Superior temporal gyrus (tissue), 1 donor: ENCODE results near the gene WAPL.

Experiments
- DNase-seq: peaks from one replicate; pipeline ENCODE4 v3.0.0-alpha.2; 2016; ENCODE audit errors: extremely low spot score

Gene WAPL

DNA sequence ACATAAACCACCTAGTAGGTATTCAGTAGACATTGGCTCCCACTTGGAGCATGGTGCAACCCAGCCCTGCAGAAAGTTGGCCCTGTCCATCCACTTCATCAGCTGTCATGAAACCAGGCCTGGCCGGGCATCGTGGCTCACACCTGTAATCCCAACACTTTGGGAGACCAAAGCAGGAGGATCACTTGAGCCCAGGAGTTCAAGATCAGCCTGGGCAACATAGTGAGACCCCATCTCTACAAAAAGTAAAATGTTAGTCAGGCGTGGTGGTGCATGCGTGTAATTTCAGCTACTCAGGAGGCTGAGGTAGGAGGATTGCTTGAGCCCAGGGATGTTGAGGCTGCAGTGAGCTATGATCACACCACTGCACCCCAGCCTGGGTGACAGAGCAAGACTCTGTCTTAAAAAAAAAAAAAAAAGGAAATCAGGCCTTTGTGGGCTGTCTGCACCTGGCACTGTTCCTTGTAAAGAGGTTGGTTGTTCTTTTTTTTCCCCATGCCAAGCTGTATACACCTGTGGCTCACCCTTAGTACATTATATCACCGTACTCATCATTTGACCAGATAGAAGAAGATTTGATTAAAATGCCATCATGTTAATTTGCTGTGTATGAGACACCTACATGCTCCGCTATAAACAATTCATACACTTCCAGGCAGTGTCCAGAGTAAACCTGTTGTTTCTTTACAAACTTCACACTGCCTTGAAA is 109.6 kb downstream of the WAPL start:
- DNase-seq = no peak

DNA sequence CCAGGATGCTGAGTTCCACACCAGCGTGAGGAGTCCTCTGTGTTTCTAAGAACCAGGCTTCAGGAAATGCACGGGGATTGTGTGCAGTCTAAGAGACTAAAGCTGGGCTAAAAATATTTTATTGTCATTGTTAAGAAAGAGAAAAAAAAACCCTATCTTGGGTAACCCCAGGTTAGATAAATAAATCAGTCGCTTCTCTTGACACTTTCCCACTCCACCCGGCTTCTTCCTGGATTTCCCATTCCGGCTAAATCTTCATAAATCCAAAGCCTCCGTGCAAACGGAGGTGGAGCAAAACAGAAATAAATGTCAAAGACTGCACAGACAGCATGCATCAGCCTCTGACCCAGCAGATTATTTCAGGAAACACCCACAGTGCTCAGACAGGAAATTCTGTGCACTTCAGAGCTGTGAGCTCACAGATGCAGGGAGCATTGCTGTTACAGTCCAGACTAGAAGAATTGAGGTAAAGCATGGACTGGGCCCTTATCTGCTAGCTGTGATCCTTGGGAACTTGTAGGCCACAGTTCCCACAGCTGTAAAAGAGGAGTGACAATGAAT is 110.2 kb downstream of the WAPL start:
- DNase-seq = peak; percentile 61

DNA sequence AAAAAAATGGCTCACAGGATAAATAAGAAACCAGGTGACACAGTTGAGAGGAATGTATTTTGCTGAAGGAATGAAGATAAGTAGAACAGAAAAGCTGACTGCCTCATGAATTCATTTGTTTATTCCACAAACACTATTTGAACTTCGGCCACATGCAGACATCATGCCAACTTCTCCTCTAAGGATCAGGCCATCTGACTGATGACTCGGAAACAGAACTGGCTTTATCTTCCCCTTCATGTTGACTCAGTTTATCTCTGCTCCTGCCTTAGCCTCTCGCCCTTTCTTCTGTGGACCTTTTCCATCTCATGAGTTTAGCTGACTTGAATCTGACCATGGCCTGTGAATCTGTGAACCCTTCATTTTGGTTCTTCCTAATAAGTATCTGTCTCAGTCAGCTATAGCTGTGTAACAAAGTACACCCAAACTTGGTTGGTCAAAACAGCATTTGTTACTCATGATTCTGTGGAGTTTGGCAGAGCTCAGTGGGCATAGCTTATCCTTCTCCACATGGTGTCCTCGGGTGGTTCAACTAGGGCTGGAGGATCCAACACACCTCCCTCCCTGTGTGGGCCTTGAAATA is 111.0 kb downstream of the WAPL start:
- no peak for DNase-seq

DNA sequence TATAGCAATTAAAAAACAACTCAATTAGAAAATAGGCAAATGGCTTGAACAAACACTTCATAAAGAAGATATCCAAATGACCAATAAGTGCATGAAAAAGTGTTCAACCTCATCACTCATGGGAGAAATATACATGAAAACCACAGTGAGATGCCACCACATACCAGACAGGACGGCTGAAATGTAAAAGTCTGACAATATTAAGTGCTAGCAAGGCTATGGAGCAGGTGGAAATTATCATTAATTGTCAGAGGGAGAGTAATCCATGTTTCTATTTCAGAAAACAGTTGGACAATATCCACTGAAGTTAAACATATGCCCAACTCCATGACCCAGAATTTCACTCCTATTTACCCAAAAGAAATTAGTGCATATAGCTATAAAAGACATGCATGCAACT is 112.4 kb downstream of the WAPL start:
- DNase-seq = no peak

DNA sequence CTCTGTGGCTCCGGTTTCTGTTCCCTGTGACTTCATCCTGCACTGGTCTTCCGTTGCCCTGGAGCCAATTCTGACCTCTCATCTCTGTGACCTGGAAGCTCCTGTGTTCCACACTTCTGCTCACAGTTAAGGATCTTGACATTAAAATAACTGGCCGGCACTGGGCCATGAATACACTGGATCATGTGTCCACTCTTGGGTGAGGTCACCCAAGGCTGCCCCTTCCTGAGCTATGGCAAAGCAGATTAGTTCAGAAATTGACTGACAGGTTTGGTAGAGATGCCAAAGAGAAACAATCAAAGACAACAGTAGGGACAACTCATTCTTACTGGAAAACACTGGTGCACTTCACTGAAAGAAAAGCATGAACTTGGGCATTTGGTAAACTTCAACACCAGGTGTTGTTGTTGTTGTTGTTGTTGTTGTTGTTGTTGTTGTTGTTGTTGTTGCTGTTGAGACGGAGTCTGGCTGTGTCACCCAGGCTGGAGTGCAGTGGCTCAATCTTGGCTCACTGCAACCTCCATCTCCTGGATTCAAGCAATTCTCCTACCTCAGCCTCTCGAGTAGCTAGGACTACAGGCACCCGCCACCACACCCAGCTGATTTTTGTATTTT is 118.3 kb downstream of the WAPL start:
- no peak for DNase-seq

DNA sequence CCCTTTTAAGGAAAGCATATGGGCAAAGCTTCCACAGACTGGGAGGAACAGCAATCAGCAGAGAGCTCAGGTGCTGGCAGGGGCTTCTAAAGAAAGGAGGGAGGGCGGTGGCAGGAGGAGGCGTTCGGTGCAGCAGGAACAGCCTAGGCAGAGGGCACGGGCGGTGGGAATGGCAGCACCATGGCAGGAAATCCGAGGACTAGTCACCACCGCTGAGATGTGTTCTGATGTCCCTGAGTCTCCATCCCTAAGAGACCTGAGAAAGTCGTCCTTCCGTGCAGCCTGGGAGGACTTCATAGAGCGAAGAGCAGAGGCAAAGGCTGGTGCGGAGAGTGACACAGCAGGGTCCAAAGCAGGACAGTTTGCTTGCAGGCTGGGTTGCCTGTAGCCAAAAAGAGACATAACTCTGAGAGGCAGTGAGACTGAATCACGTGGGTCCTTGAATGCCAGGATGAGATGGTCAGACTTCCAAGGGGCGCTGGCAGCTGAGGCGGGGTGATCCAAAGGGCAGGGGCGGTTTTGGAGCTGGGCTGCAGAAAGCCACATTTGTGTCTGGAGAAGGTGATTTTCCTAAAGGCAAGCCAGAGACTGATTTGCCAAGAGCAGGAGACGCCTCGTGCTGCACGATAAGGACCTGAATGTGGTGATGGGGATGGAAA is 119.2 kb downstream of the WAPL start:
- DNase-seq = no peak

DNA sequence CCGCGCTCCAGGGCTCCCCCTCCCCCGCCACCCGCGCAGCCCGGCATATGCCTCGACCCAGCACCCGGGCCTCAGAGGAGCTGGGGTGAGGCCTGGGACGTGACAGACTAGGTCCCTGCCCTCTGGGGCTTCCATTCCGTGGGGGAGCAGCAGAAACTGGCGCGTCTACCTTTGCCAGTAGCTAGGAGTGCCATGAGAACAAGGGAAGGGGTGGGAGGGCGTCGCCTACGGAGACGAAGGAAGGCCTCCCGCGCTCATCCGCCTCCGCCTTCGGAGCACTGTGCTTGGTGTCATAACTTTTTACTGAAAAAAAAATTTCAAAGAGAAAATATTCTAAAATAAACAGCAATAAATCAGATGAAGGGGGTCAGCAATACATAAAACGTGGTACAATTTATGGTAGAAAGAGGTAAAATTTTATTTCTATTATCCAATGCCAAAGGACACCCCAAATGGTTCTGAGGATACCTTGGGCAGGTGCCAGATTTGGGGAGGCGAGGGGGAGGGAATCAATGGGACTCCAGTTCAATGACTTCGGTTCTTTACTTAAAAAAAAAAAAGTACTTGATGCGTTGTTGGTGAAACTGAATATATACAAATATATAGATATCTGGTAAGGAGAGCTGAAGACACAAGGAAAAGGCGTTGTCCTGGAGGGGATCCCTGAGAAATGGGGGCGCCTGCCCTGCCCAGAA is 119.9 kb downstream of the WAPL start:
- no peak for DNase-seq

DNA sequence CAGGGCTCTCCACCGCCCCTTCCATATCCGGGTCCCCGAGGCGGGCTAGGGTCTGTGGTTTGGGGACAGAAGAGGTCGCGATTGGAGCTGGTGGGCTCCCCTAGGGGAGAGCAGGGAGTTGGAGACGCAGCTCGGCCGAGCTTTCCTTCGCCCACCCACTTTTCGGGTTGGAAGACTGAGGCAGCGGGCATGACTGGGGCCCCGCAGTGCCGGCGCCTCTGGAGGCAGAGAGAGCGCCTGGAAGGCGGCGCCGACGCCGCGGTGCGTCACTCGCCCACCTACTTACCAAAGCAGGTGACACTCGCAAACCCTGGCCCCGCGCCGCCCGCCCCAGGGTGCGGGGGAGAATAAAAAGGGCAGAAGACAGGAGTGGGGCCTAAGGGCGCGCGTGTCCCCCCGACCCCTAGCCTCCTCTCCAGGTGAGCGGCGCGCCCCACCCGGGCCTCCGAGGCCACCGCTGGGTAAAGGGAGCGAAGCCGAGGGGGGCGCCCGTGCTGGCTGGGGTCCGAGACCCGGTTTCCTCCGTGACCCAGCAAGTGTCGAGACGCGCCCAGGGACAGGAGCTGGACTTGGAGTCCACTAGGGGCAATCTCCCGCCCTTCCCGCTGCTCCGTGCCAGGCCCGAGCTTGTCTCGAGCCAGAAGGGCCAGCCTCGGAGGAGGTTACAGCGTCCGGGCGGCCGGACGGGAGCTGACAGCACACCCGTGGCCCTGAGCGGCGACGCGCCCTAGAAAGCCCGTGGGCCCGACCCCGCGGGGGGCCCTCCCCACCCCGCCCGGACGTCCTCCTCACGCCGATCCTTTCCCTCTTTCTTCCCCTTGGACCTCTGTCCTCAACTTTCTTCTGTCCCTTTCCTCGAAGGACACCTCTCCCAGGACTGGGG is 120.6 kb downstream of the WAPL start:
- no peak for DNase-seq

DNA sequence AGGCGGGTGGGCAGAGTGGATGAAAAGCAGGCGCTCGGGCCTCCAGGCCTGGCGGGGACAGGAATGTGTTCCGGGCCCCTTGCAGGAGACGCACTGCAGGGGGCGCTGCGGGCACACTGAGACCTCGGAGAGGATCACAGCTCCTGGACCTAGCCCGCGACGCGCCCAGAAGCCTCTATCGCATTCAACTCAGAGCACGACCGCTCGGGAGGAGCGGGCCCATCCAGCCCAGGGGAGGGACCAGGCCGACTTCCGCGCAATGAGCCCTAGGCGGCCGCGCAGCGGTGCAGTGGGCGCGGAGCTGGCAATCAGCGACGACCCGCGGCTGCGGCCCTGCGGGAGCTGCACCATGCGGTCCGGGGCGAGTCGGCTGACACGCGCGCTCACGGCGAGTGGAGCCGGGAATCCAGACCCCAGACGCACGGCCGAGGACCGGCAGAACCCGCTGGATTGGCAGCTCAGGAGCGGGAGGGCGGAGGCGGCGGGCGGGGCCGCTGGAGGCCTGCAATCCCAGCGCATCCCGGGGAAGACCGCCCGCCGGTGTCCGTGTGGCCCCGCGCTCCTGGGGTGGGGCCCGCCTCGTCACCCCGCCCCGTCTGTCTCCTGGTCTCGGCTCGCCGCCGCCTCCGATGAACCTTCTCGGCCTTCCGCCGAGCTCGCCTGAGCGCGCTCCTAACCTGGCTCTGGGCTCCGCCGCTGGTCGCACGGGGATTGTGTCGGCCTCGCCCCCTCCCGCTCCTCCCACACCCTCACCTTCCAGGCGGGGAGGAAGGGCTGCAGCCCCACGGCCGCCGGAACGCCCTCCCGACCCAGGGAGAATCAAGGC is 121.5 kb downstream of the WAPL start:
- DNase-seq = peak; percentile 97

DNA sequence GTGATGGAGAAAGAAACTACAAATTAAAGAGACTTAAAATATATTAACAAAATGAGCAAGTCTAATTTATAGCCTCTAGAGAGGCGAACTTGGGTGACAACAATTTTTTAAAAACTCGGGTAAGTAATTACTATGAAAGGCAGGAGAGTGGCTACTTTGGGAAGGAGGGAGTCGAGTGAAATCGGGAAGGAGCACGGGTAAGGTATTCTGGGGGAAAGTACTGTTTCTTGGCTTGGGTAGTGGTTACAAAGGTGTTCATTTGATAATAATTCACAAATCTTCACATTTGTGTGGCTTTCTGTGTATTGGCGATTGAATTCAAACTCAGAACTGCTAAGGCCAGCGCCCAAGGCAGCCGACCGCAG is 122.1 kb downstream of the WAPL start:
- DNase-seq = no peak

DNA sequence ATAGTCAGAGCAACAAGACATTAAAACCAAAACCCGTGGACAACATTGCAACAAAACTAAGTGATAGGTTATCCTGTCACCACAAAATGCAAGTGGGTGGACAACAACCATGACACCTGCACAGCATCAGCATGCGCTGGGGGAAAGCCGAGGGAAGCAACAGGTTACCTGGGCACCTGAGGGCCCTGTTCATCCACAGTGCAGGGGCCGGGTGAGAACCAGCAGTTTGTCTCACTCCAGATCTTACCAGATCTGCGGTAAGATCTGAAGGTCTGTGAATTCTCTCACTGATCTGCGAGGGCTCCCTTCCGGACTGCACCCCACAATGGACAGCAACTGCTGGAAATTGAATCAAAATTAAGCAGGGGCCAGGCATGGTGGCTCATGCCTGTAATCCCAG is 124.5 kb downstream of the WAPL start:
- no peak for DNase-seq

DNA sequence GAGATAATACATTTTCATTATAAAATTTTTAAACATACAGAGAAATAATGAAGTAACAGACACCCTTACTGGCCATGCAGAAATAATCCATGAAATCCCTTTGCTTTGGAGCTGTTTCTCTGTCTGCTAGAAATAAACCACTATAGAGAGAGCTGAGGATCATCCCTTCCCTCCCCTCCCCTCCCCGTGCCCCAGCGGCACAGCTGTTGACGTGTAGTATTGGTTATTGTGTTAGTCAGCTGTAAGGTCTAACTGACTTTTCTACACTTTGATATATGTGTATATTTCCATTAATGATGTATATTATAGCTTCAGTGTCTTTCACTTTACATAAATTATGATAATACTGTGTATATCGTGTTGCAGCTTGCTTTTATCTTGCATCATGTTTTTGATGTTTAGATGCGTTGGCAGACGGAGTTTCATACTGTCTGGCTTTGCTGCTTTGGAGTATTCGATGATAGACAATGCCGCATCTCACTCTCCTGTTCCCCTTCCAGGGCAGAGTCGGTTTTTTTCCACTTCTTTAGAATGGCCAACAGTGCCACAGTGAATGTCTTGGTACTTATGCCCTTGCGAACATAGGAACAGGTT is 127.6 kb downstream of the WAPL start:
- no peak for DNase-seq

DNA sequence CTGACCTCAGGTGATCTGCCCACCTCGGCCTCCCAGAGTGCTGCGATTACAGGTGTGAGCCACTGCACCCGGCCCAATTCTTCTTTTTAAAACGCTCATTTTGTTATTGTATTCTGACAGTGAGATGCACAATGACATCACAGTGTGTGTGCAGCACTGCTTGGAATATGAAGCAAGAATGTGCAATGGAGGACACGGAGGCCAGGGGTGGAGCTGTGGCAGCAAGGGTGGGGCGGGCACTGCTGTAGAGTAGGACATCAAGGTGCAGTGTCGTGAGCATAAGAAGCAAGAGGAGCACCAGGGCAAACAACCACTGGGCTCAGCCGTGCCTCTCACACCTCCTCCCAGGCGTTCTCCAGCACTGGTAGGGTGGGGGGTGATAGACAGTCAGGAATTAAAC is 128.2 kb downstream of the WAPL start:
- DNase-seq = no peak

DNA sequence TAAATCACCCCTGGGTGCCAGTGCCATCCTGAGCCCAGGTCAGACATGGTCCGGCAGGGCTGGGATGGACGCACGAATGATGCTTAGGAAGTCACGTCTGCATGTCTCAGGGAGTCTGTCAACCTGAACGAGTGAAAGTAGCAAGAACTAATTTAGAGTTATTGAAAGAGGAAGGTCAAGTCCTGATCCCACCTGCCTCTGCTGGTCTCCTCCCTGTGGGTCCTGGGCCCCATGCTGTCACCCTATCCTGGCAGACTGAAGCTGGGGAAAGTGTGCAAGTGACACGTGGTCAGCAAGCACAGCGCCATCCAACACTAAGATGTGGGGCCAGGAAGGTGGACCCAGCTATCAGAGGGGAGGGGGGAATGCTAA is 128.9 kb downstream of the WAPL start:
- DNase-seq = no peak

DNA sequence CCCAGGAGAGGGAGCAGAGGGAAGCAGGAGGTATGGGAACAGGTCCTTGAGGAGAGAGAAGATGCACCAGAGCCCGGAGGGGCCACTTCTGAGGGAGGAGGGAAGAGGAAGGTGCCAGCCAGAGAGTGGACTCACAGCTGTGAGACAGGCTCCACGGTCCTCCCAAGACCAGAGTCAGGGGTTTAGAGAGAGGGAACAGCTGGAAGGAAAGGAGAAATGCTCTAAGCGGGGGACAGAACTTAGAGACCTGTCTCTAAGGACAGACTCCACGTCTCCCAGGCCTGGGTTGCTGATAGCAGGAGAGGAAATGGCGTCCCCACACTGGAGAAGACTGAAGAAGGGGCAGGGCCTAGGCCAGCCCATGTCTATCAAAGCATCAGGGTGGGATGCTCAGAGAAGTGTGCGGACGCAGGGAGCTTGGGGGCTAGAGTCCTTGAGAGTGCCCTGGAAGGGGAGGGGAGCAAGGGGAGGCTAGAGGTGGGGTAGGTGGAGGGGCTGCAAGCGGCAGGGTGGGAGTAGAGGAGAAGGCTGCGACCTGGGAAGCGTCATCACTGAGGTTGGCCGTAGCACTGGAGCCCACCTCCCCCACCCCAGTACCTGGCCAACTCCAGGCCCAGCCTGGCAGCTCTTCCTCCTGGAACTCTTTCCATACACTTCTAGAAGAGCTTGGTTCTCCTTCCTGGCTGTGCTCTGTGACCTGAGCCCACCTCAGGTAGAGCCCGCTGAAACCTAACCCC is 129.4 kb downstream of the WAPL start:
- DNase-seq = no peak

DNA sequence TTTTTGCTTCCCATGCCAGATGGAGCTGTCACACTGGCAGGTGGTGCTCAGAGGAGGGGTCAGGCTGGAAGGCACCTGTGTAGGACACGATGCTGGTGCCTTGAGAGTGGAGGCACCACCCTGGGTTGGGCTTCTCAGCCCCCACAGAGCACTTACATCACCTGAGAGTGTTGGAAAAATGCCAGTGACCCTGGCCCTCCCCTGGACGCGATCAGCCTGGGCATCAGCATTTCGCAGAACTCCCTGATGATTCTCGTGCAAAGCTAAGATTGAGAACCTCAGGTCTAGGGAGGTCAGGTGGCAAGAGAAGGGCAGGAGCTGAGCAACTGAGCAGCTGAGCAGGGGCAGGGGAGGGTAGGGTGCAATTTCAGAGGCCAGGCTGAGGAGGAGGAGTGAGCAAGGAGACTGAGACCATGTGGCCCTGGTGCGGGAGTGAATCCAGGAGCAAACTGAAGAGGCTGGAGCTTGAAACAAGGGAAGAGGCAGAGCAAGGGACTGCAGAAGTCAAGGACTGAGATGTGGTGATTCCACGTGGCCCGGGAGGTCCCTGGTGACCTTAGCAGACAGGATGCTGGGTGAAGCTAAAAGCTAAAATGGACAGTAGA is 130.3 kb downstream of the WAPL start:
- no peak for DNase-seq

DNA sequence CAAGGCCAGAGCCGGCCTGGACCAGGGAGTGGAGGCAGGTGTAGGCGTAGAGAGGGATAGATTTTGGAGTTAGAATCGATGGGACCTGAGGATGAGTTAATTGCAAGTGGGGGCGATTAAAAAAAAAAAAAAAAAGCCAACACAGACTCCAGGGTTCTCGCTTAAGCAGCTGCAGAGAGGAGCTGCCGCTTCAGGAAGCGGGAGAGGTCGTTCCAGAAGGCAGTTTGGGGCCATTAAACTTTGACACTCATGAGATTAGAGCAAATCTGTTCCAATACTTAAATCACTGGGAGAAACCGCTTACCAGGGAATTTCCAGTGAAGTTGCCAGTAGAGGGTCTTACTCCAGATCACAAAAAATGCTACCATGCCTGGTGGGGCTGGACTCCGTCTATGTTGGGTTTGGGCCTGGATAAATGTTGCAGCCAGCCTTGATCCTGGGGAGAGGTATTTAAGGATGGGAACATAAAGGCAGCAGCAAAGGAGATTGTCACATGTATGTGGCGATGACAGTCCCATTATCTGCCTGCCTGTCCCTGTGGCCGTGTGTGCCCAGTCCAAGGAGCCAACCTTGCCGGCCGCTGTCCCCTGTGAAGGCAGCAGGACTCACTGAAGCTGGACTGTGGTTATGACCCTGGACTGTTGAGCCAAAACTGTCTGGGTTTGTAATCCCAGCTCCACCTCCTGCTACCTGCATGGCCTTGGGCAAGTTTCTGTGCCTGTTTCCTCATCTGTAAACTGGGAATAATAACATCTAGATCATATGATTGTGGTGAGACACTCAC is 131.1 kb downstream of the WAPL start:
- DNase-seq = no peak
